IMR-90 (cell line): ENCODE data around the gene AGAP1. TPM values are rescaled to one million over a fixed set of nuclear protein-coding genes. Genes with fewer than 3 reads are reported as not detected.

Experiments
- ATAC-seq: fragments of 200-7000 bp; cut with Tn5 transposase; 2 replicates; pipeline ENCODE4 v1.9.1; 2020; ENCODE audit warnings: low read depth, mild to moderate bottlenecking, moderate library complexity
- BruUV-seq: library from RNA; stranded (reverse); fragments of 400-500 nt; replicated peaks from 2 replicates; lab custom pipeline; 2021; lab: Mats Ljungman, UMichigan
- CTCF ChIA-PET: fragments of 300-600 bp; formaldehyde crosslinking; extraction: SDS; loops from one replicate; lab custom pipeline; 2021; ENCODE audit warnings: antibody characterized with exemption; lab: Yijun Ruan, JAX
- POLR2A ChIA-PET: fragments of 300-600 bp; sonication (Branson Sonifier 250); formaldehyde crosslinking; loops from one replicate; lab custom pipeline; 2022; ENCODE audit warnings: antibody characterized with exemption; ENCODE audit not compliant: unreplicated experiment; lab: Charles Lee
- DNase-seq: peaks from one replicate; pipeline ENCODE4 v3.0.0; 2013
- H2AFZ ChIP-seq: replicated peaks from 2 replicates; pipeline ENCODE3; 2013; ENCODE audit warnings: low read length, mild to moderate bottlenecking; ENCODE audit not compliant: poor library complexity
- H2AK5ac ChIP-seq: 2 replicates; pipeline ENCODE4 v1.6.1; 2013; ENCODE audit warnings: low read depth, low read length, inconsistent platforms
- H2AK9ac ChIP-seq: replicated peaks from 2 replicates; pipeline ENCODE3; 2013; ENCODE audit warnings: mild to moderate bottlenecking, low read depth, low read length, moderate library complexity; ENCODE audit not compliant: poor library complexity
- H2BK120ac ChIP-seq: 2 replicates; pipeline ENCODE4 v1.6.1; 2013; ENCODE audit warnings: low read depth, low read length, inconsistent platforms
- H2BK15ac ChIP-seq: 3 replicates; pipeline ENCODE4 v1.6.1; 2013; ENCODE audit warnings: low read depth, low read length, inconsistent platforms
- H2BK20ac ChIP-seq: 2 replicates; pipeline ENCODE4 v1.6.1; 2013; ENCODE audit warnings: low read depth, mild to moderate bottlenecking, inconsistent platforms, low read length, moderate library complexity
- H2BK5ac ChIP-seq: 2 replicates; pipeline ENCODE4 v1.6.1; 2013; ENCODE audit warnings: mild to moderate bottlenecking, low read depth, low read length, inconsistent platforms; ENCODE audit not compliant: poor library complexity, severe bottlenecking
- H3K14ac ChIP-seq: replicated peaks from 2 replicates; pipeline ENCODE4 v1.6.1; 2013; ENCODE audit warnings: low read depth, low read length, inconsistent platforms
- H3K18ac ChIP-seq: 2 replicates; pipeline ENCODE4 v1.6.1; 2013; ENCODE audit warnings: low read depth, low read length, control low read depth
- H3K23ac ChIP-seq: 2 replicates; pipeline ENCODE4 v1.6.1; 2013; ENCODE audit warnings: low read depth, low read length, inconsistent platforms
- H3K27ac ChIP-seq: 2 replicates; pipeline ENCODE4 v1.5.1; 2013; ENCODE audit warnings: mild to moderate bottlenecking, control low read depth, low read length; ENCODE audit not compliant: insufficient read depth
- H3K27me3 ChIP-seq: 2 replicates; pipeline ENCODE4 v1.6.1; 2013; ENCODE audit warnings: low read length; ENCODE audit not compliant: control insufficient read depth, insufficient read depth
- H3K36me3 ChIP-seq: 2 replicates; pipeline ENCODE4 v1.6.1; 2013; ENCODE audit warnings: low read length, mixed read lengths; ENCODE audit not compliant: control insufficient read depth, insufficient read depth
- H3K4ac ChIP-seq: 2 replicates; pipeline ENCODE4 v1.6.1; 2013; ENCODE audit warnings: low read depth, low read length, inconsistent platforms
- H3K4me1 ChIP-seq: 2 replicates; pipeline ENCODE4 v1.6.1; 2013; ENCODE audit warnings: low read length, mixed read lengths; ENCODE audit not compliant: control insufficient read depth, insufficient read depth
- H3K4me2 ChIP-seq: 2 replicates; pipeline ENCODE4 v1.6.1; 2013; ENCODE audit warnings: low read depth, mild to moderate bottlenecking, control low read depth, low read length, moderate library complexity
- H3K4me3 ChIP-seq: 2 replicates; pipeline ENCODE4 v1.5.1; 2013; ENCODE audit warnings: low read depth, mild to moderate bottlenecking, control low read depth, low read length, moderate library complexity; ENCODE audit not compliant: insufficient read depth
- H3K56ac ChIP-seq: 2 replicates; pipeline ENCODE4 v1.6.1; 2013; ENCODE audit warnings: low read length, inconsistent platforms; ENCODE audit not compliant: insufficient read depth; ENCODE audit errors: extremely low read depth
- H3K79me1 ChIP-seq, 2 experiments: 2 replicates each; pipeline ENCODE4 v1.6.1; 2013; ENCODE audit warnings: low read length in 2 of 2, inconsistent platforms in 1 of 2, low read depth in 1 of 2
- H3K9ac ChIP-seq: 2 replicates; pipeline ENCODE4 v1.6.1; 2013; ENCODE audit warnings: low read depth, low read length, control low read depth
- H3K9me1 ChIP-seq: 2 replicates; pipeline ENCODE4 v1.6.1; 2013; ENCODE audit warnings: low read length, inconsistent platforms; ENCODE audit not compliant: insufficient read depth
- H3K9me3 ChIP-seq: 2 replicates; pipeline ENCODE4 v1.6.1; 2013; ENCODE audit warnings: low read length; ENCODE audit not compliant: control insufficient read depth, insufficient read depth
- H4K20me1 ChIP-seq: 2 replicates; pipeline ENCODE4 v1.6.1; 2013; ENCODE audit warnings: low read length, inconsistent platforms; ENCODE audit not compliant: insufficient read depth
- H4K5ac ChIP-seq: 2 replicates; pipeline ENCODE4 v1.6.1; 2013; ENCODE audit warnings: mild to moderate bottlenecking, low read depth, low read length, control low read depth
- H4K8ac ChIP-seq, 2 experiments: 2 replicates each; pipeline ENCODE4 v1.6.1; 2013; ENCODE audit warnings: low read depth in 2 of 2, low read length in 2 of 2, control low read depth in 1 of 2, inconsistent platforms in 1 of 2
- H4K91ac ChIP-seq: 2 replicates; pipeline ENCODE4 v1.6.1; 2013; ENCODE audit warnings: low read depth, low read length, inconsistent platforms; ENCODE audit not compliant: insufficient read depth
- BHLHE40 ChIP-seq: fragments of 150-350 bp; IDR thresholded peaks from 2 replicates; pipeline ENCODE4 v1.6.1; 2016; ENCODE audit warnings: mild to moderate bottlenecking, low read depth, low read length
- CEBPB ChIP-seq: IDR thresholded peaks from 2 replicates; pipeline ENCODE4 v1.6.1; 2012; ENCODE audit warnings: low read depth, low read length, improper control_type of control experiment
- CTCF ChIP-seq: conservative IDR thresholded peaks from 2 replicates; pipeline ENCODE4 v1.5.1; 2012; ENCODE audit warnings: mild to moderate bottlenecking, low read depth, low read length, improper control_type of control experiment
- ELK1 ChIP-seq: fragments of 150-350 bp; IDR thresholded peaks from 2 replicates; pipeline ENCODE4 v1.6.1; 2016; ENCODE audit warnings: low read depth, mild to moderate bottlenecking, low read length, moderate library complexity, borderline replicate concordance
- MAFK ChIP-seq: IDR thresholded peaks from 2 replicates; pipeline ENCODE4 v1.6.1; 2012; ENCODE audit warnings: low read depth, low read length, improper control_type of control experiment
- MAZ ChIP-seq: IDR thresholded peaks from 2 replicates; pipeline ENCODE4 v1.6.1; 2012; ENCODE audit warnings: low read depth, mild to moderate bottlenecking, low read length, improper control_type of control experiment, moderate library complexity, borderline replicate concordance
- MXI1 ChIP-seq: IDR thresholded peaks from 2 replicates; pipeline ENCODE4 v1.6.1; 2012; ENCODE audit warnings: low read depth, mild to moderate bottlenecking, low read length, moderate library complexity, borderline replicate concordance
- NFE2L2 ChIP-seq: fragments of 150-350 bp; IDR thresholded peaks from 2 replicates; pipeline ENCODE4 v1.6.1; 2016; ENCODE audit warnings: low read depth, mild to moderate bottlenecking, low read length
- POLR2A ChIP-seq: IDR thresholded peaks from 2 replicates; pipeline ENCODE4 v1.6.1; 2012; ENCODE audit warnings: mild to moderate bottlenecking, low read depth, low read length
- RAD21 ChIP-seq: IDR thresholded peaks from 2 replicates; pipeline ENCODE4 v1.6.1; 2012; ENCODE audit warnings: low read length, improper control_type of control experiment
- RCOR1 ChIP-seq: IDR thresholded peaks from 2 replicates; pipeline ENCODE4 v1.6.1; 2012; ENCODE audit warnings: mild to moderate bottlenecking, low read length, improper control_type of control experiment; ENCODE audit not compliant: insufficient replicate concordance
- RFX5 ChIP-seq: IDR thresholded peaks from 2 replicates; pipeline ENCODE4 v1.8.0; 2012; ENCODE audit warnings: low read depth, mild to moderate bottlenecking, low read length, moderate library complexity
- SMC3 ChIP-seq: fragments of 150-350 bp; IDR thresholded peaks from 2 replicates; pipeline ENCODE4 v1.6.1; 2016; ENCODE audit warnings: low read depth, mild to moderate bottlenecking, antibody characterized with exemption, low read length, moderate library complexity
- USF2 ChIP-seq: fragments of 150-350 bp; IDR thresholded peaks from 2 replicates; pipeline ENCODE4 v1.6.1; 2017; ENCODE audit warnings: mild to moderate bottlenecking, antibody characterized with exemption, low read length, low read depth
- WGBS, 2 experiments: methylation state at CpG; one replicate each; pipeline versions ENCODE4 v1.1.5 to v1.1.7; 2013; ENCODE audit warnings: missing lambda C conversion rate in 2 of 2; ENCODE audit not compliant: insufficient read length in 1 of 2; ENCODE audit errors: extremely low coverage in 2 of 2; 5-methylcytosine and 5-hydroxymethylcytosine counted together
- dilution Hi-C: fragments of 300-500 bp; cut with HindIII; formaldehyde crosslinking; loops from one replicate; pipeline ENCODE4 v1.14.3; 2018; ENCODE audit warnings: low sequenced_read_pairs; ENCODE audit not compliant: unreplicated experiment
- in situ Hi-C: fragments of 300-500 bp; cut with MboI; formaldehyde crosslinking; loops from 3 replicates; pipeline ENCODE4 v1.14.3; 2019; ENCODE audit warnings: low sequenced_read_pairs, inconsistent platforms, mixed read lengths
- intact Hi-C: fragments of 100-400 bp; cut with micrococcal nuclease; formaldehyde crosslinking; loops from 2 replicates; pipeline ENCODE4 v1.10.0; 2022
- polyA plus RNA-seq, 3 experiments: library from polyadenylated mRNA; depleted of rRNA; stranded (reverse); fragments of >200 nt; gene quantifications; 2 replicates each; pipeline ENCODE4 v1.2.3, GENCODE V29; 2012; ENCODE audit warnings: low replicate concordance in 1 of 3
- total RNA-seq: library from RNA; depleted of rRNA; stranded (reverse); fragments of >200 nt; gene quantifications from 2 replicates; pipeline ENCODE4 v1.2.3, GENCODE V29; 2012

Gene AGAP1
- total and polyA plus RNA-seq, 2 of the 4 experiments (the other 2 are of a cell fraction): 15.1 to 16.4 TPM

- Histone ChIP-seq H3K27ac (no peak overlapping the region), H3K27me3 (no peaks in the 10 kb centered on the region), H4K5ac (no peak overlapping the region), H3K4me1 (no peaks in the 10 kb centered on the region), H3K36me3 (peaks cover 1% of the 10 kb centered on the region; the same call in 1 of the 2 replicates), H2BK15ac (no peak overlapping the region), H2AFZ (no peak overlapping the region), H3K9me1 (no peaks in the 10 kb centered on the region), H2BK120ac (no peak overlapping the region), H3K4ac (no peak overlapping the region), H3K23ac (no peak overlapping the region), H3K56ac (no peak overlapping the region), H4K20me1 (no peaks in the 10 kb centered on the region), H3K4me2 (no peak overlapping the region), H2BK5ac (no peak overlapping the region), H3K9me3 (peaks cover 4% of the 10 kb centered on the region), H2AK5ac (no peak overlapping the region), H3K79me1 (no peaks in the 10 kb centered on the region), H4K8ac (no peak overlapping the region), H2BK20ac (no peak overlapping the region), H3K18ac (no peak overlapping the region), H4K91ac (no peak overlapping the region), H3K14ac (no peak overlapping the region), H2AK9ac (no peak overlapping the region), H3K9ac (no peak overlapping the region), H3K4me3 (no peak overlapping the region)
- in situ Hi-C loops (no loop called here), dilution Hi-C loops (no loop called here), intact Hi-C loops (no loop called here)
- TF ChIP-seq NFE2L2: no peak
- no peak for TF ChIP-seq USF2
- TF ChIP-seq POLR2A: no peak
- no peak for TF ChIP-seq BHLHE40
- TF ChIP-seq SMC3: no peak
- TF ChIP-seq RFX5: no peak
- no peak for TF ChIP-seq CTCF
- no peak for TF ChIP-seq MAZ
- TF ChIP-seq RAD21: no peak
- TF ChIP-seq RCOR1: no peak
- no peak for TF ChIP-seq MXI1
- TF ChIP-seq CEBPB: no peak
- no peak for TF ChIP-seq MAFK
- no peak for TF ChIP-seq ELK1
- CTCF ChIA-PET: no interaction called here
- no peak for DNase-seq
- POLR2A ChIA-PET: interaction anchor here (0.6 kb wide), 1 partner anchor 177 kb away, joined by 4 read pairs; no protein-coding TSS in a partner anchor
- 80% methylated on average over 2 of the region's 13 CpGs; no CpG with 5 or more reads in 1 of the 2 experiments for WGBS, 2 experiments
- ATAC-seq: no peak
- no TSS peak for BruUV-seq
Observed at GRCh38 chr2:236055471-236055870, 561.6 kb downstream of the AGAP1 start.
